Esophagus muscularis mucosa (tissue), 4 donors: ENCODE measurements around the gene ZNF503. TPM values are rescaled to one million over a fixed set of nuclear protein-coding genes. Genes with fewer than 3 reads are reported as not detected.

Experiments
- DNase-seq: peaks from one replicate; pipeline ENCODE4 v3.0.0-alpha.2; 2017; ENCODE audit errors: extremely low spot score
- H3K27ac ChIP-seq, 4 donors: fragments of 200-600 bp; sonication (generic); replicated peaks in 1 of 4; 1 replicate in 3 of 4; 2 replicates in 1 of 4; pipeline ENCODE4 v1.5.1; 2016 to 2019; ENCODE audit warnings: mild to moderate bottlenecking in 1 of 4
- H3K27me3 ChIP-seq, 4 donors: fragments of 200-600 bp; sonication (generic); one replicate each; pipeline versions ENCODE4 v1.5.1 to v1.6.0; 2016 to 2019
- H3K36me3 ChIP-seq, 4 donors: fragments of 200-600 bp; sonication (generic); one replicate each; pipeline ENCODE4 v1.5.1; 2016 to 2019
- H3K4me1 ChIP-seq, 4 donors: fragments of 200-600 bp; sonication (generic); one replicate each; pipeline ENCODE4 v1.5.1; 2016 to 2019
- H3K4me3 ChIP-seq, 4 donors: fragments of 200-600 bp; sonication (generic); 1 replicate in 2 of 4; 2 replicates in 2 of 4; pipeline ENCODE4 v1.5.1; 2016 to 2019; ENCODE audit warnings: mild to moderate bottlenecking in 4 of 4, moderate library complexity in 1 of 4
- H3K9me3 ChIP-seq, 4 donors: fragments of 200-600 bp; sonication (generic); 1 replicate in 3 of 4; 2 replicates in 1 of 4; pipeline ENCODE4 v1.5.1; 2016 to 2019
- EP300 ChIP-seq: sonication (generic); formaldehyde crosslinking; IDR thresholded peaks from one replicate; pipeline ENCODE4 v1.6.1; 2017; ENCODE audit warnings: antibody characterized with exemption
- POLR2A ChIP-seq: fragments of 450-650 bp; IDR thresholded peaks from one replicate; pipeline ENCODE4 v1.6.1; 2017; ENCODE audit warnings: antibody characterized with exemption, moderate library complexity, mild to moderate bottlenecking, low read depth
- POLR2AphosphoS5 ChIP-seq, 2 donors: sonication (generic); formaldehyde crosslinking; IDR thresholded peaks; one replicate each; pipeline ENCODE4 v1.6.1; 2017; ENCODE audit warnings: antibody characterized with exemption in 2 of 2
- WGBS: methylation state at CpG from one replicate; pipeline ENCODE4 v1.1.5; 2018; 5-methylcytosine and 5-hydroxymethylcytosine counted together
- intact Hi-C: fragments of 100-400 bp; cut with DNase I; formaldehyde crosslinking; loops from one replicate; pipeline ENCODE4 v1.15.1; 2023
- total RNA-seq, 4 donors: library from RNA; depleted of rRNA; stranded (reverse); fragments of >200 nt; gene quantifications; one replicate each; pipeline versions ENCODE4 v1.1.0 to v1.2.1, GENCODE V29; 2016
- TF ChIP-seq, protein P1 (sequence below), 3 experiments: fragments of 200-600 bp in 2 of 3; fragments of 450-650 bp in 1 of 3; sonication (generic) in 2 of 3; IDR thresholded peaks; one replicate each; pipeline ENCODE4 v1.5.1; 2017 to 2019; ENCODE audit warnings: antibody characterized with exemption in 3 of 3, mild to moderate bottlenecking in 2 of 3, moderate library complexity in 1 of 3

Gene ZNF503
- total RNA-seq, 4 donors from 2014 or later = 21.2 to 101 (median 65.1) TPM

DNA sequence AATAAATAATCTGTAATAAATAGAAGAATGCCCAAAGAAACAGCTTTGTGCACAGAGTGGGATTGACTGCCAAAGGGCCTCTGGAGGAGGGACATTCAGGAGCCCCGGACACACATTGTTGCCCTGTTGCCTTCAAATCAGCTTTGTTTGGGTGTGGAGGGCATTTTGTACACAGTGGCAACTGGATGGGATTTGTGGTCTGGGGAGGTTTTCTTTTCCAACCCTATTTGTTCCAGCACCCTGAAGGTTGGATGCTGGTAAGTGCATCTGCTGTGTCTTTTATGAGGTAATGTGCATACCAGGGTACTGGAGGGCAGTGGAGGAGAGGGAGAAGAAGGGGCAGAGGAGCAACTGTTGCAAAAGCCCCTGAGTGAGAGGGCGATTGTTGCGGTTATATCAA, 36.1 kb upstream of the ZNF503 start:
- TF ChIP-seq EP300 (no peak), POLR2A (no peak), POLR2AphosphoS5 (IDR thresholded peaks at IDR 0.05) (no peak)
- TF ChIP-seq, protein P1, sequence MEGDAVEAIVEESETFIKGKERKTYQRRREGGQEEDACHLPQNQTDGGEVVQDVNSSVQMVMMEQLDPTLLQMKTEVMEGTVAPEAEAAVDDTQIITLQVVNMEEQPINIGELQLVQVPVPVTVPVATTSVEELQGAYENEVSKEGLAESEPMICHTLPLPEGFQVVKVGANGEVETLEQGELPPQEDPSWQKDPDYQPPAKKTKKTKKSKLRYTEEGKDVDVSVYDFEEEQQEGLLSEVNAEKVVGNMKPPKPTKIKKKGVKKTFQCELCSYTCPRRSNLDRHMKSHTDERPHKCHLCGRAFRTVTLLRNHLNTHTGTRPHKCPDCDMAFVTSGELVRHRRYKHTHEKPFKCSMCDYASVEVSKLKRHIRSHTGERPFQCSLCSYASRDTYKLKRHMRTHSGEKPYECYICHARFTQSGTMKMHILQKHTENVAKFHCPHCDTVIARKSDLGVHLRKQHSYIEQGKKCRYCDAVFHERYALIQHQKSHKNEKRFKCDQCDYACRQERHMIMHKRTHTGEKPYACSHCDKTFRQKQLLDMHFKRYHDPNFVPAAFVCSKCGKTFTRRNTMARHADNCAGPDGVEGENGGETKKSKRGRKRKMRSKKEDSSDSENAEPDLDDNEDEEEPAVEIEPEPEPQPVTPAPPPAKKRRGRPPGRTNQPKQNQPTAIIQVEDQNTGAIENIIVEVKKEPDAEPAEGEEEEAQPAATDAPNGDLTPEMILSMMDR (IDR thresholded peaks at IDR 0.05) = no peak
- Histone ChIP-seq H3K27me3 (no peaks in the 10 kb centered on the region), H3K36me3 (peaks cover 0 to 22% (median 0%) of the 10 kb centered on the region in 4 donors), H3K9me3 (no peaks in the 10 kb centered on the region), H3K27ac (no peak overlapping the region), H3K4me3 (no peak overlapping the region), H3K4me1 (peaks cover 0 to 5% (median 4%) of the 10 kb centered on the region in 4 donors)
- 94% methylated on average over 3 of the region's 3 CpGs for WGBS
- intact Hi-C loops = no loop called here
- no peak for DNase-seq

DNA sequence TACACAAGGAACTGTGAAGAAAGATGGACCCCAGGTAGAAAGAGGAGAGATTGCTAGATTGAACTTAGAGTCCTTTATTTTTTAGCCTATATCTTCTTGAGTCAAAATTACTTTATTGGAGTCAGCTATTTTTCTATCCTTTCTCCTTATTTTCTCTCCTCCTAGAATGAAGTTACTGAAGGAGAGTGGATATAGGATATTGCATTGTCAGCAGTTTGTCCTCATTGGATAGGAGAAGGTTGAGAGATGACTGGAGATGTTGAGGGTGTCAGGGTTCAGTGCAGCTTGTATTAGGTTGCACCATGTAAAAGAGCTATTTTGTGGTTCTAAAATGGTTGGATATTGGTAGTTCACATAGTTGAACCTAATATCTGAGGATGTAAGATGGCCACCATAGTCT, 35.3 kb upstream of the ZNF503 start:
- Histone ChIP-seq H3K36me3 (peaks cover 0 to 22% (median 0%) of the 10 kb centered on the region in 4 donors), H3K9me3 (no peaks in the 10 kb centered on the region), H3K27me3 (no peaks in the 10 kb centered on the region), H3K27ac (no peak overlapping the region), H3K4me1 (peaks cover 7 to 13% (median 12%) of the 10 kb centered on the region in 4 donors), H3K4me3 (no peak overlapping the region)
- no peak for DNase-seq
- TF ChIP-seq POLR2A = no peak
- TF ChIP-seq, protein P1 (IDR thresholded peaks at IDR 0.05) = no peak
- TF ChIP-seq EP300 = no peak
- no peak for TF ChIP-seq POLR2AphosphoS5 (IDR thresholded peaks at IDR 0.05)
- intact Hi-C loops = no loop called here

DNA sequence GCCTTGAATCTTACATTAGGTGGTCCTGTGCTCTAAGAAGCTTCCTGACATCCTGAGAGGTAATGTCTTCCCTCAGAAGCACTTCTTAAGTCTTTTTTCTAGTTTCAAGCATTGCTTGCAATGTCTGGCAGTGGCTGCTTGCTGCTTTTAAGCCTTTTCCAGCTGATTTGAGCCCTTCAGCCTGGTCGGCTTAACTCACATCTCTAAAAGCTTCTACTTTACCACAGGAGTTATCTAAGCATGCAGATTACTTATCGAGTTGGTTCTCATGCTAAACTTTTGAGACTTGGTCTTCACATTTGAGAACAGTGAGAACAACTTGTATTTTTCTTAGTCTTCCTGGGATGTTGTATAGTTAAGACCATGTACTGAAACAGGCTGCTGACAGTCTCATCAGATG, 33.7 kb upstream of the ZNF503 start:
- no peak overlapping the region for H3K27ac ChIP-seq
- 93% methylated on average over 2 of the region's 2 CpGs for whole genome bisulfite sequencing
- peaks cover 17 to 28% (median 26%) of the 10 kb centered on the region in 4 donors for H3K4me1 ChIP-seq
- H3K27me3 ChIP-seq = no peaks in the 10 kb centered on the region
- no peaks in the 10 kb centered on the region for H3K9me3 ChIP-seq
- peaks cover 0 to 22% (median 0%) of the 10 kb centered on the region in 4 donors for H3K36me3 ChIP-seq
- no peak for DNase-seq
- no peak overlapping the region for H3K4me3 ChIP-seq
- intact Hi-C loops = no loop called here
- TF ChIP-seq POLR2A = no peak
- TF ChIP-seq EP300 = no peak
- TF ChIP-seq, protein P1 (IDR thresholded peaks at IDR 0.05) = no peak
- TF ChIP-seq POLR2AphosphoS5 (IDR thresholded peaks at IDR 0.05) = no peak

DNA sequence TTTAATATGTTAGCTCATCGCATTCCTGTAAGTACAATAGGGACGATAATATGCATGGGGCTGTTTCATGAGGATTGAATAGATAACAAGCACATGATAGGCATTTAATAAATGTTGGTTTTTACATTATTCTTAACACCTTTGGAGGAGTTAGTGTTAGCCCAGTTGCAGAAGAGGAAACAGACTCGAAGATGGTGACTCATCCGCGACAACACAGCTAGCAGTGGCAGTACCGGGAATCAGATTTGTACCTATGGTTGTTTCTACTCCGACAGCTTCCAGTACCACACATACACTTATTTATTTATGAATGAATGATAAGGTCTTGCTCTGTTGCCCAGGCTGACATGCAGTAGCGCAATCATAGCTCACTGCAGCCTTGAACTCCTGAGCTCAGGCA, 32.7 kb upstream of the ZNF503 start:
- H3K4me1 ChIP-seq = peaks cover 25 to 36% (median 34%) of the 10 kb centered on the region in 4 donors
- no peaks in the 10 kb centered on the region for H3K9me3 ChIP-seq
- DNase-seq = no peak
- H3K36me3 ChIP-seq = peaks cover 0 to 15% (median 0%) of the 10 kb centered on the region in 4 donors
- H3K27ac ChIP-seq = no peak overlapping the region
- 87% methylated on average over 7 of the region's 8 CpGs for WGBS
- no peaks in the 10 kb centered on the region for H3K27me3 ChIP-seq
- TF ChIP-seq POLR2A = no peak
- TF ChIP-seq EP300 = no peak
- TF ChIP-seq, protein P1 (IDR thresholded peaks at IDR 0.05) = no peak
- H3K4me3 ChIP-seq = no peak overlapping the region
- intact Hi-C loops = no loop called here

DNA sequence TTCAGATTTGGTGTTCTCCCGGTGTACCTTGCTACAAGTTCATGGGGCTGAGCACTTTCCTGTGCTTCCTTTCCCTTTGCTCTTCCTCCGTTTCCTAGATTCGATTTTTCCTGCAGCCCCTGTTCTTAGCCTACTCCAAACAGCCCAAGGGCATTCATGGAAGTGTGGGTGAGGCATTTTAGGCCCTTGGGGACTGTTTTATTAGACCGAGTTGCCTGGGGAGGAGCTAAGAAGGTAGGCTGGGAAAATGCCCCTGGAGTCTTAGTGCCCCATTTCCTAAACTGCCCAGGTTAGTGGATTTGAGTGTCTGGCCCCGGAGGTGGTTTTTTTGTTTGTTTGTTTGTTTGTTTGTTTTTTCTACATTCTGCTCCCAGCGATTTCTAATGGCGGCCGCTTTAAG, 31.7 kb upstream of the ZNF503 start:
- 88% methylated on average over 8 of the region's 8 CpGs for WGBS
- no peak overlapping the region for H3K4me3 ChIP-seq
- H3K27ac ChIP-seq = no peak overlapping the region
- intact Hi-C loops = no loop called here
- TF ChIP-seq POLR2AphosphoS5 (IDR thresholded peaks at IDR 0.05) (no peak), POLR2A (no peak)
- TF ChIP-seq, protein P1 (IDR thresholded peaks at IDR 0.05) = no peak
- peaks cover 0 to 4% (median 0%) of the 10 kb centered on the region in 4 donors for H3K36me3 ChIP-seq
- H3K4me1 ChIP-seq = peaks cover 33 to 47% (median 45%) of the 10 kb centered on the region in 4 donors
- H3K9me3 ChIP-seq = no peaks in the 10 kb centered on the region
- H3K27me3 ChIP-seq = no peaks in the 10 kb centered on the region
- no peak for DNase-seq
